G401 (cell line): ENCODE data around the gene TM4SF20. TPM values are rescaled to one million over a fixed set of nuclear protein-coding genes. Genes with fewer than 3 reads are reported as not detected.
"Not testable (repeated sequence)": the region's sequence is repeated elsewhere in the genome, so short reads cannot be mapped to it uniquely, and the experiment has no call there.

Experiments used
- DNase-seq: peaks from one replicate; pipeline ENCODE4 v3.0.0-alpha.2; 2015; ENCODE audit warnings: low spot score
- in situ Hi-C: cut with HindIII; loops from 2 replicates; pipeline ENCODE4 v1.10.0; 2016; ENCODE audit warnings: low sequenced_read_pairs, mixed read lengths
- total RNA-seq: library from RNA; depleted of rRNA; stranded (reverse); fragments of >200 nt; shearing (Covaris generic); gene quantifications from 2 replicates; pipeline ENCODE4 v1.2.3, GENCODE V29; 2014

Gene TM4SF20
- total RNA-seq, 1 experiment from 2014 or later, result not detected

GRCh38 chr2:227373389-227373788 is 5.7 kb downstream of the TM4SF20 start:
- in situ Hi-C loops, result no loop called here
- DNase-seq, result no peak

- no peak for DNase-seq
- in situ Hi-C loops, result no loop called here
These were observed 8.3 kb downstream of the TM4SF20 start for GRCh38 chr2:227370791-227371312.

GRCh38 chr2:227370092-227370491 is 9.0 kb downstream of the TM4SF20 start:
- in situ Hi-C loops, result no loop called here
- no peak for DNase-seq

- in situ Hi-C loops, result no loop called here
- no peak for DNase-seq
These were observed 10.5 kb downstream of the TM4SF20 start for GRCh38 chr2:227368574-227368973.

GRCh38 chr2:227367427-227367795 is 11.7 kb downstream of the TM4SF20 start:
- in situ Hi-C loops, result no loop called here
- DNase-seq, result no peak

GRCh38 chr2:227366769-227367426 is 12.2 kb downstream of the TM4SF20 start:
- in situ Hi-C loops, result no loop called here
- DNase-seq, result peak; percentile 11

- in situ Hi-C loops, result no loop called here
- no peak for DNase-seq
These were observed 13.3 kb downstream of the TM4SF20 start for GRCh38 chr2:227365833-227366232.

GRCh38 chr2:227364585-227365263 is 14.4 kb downstream of the TM4SF20 start:
- not testable (repeated sequence) for DNase-seq

GRCh38 chr2:227363756-227364155 is 15.3 kb downstream of the TM4SF20 start:
- DNase-seq, result no peak
- in situ Hi-C loops, result no loop called here

More at GRCh38 chr2:227364585-227365263, 14.4 kb downstream of the TM4SF20 start:
- in situ Hi-C loops, result not testable (repeated sequence)

GRCh38 chr2:227360351-227360750 is 18.8 kb downstream of the TM4SF20 start:
- DNase-seq, result no peak
- in situ Hi-C loops, result no loop called here

- no peak for DNase-seq
- in situ Hi-C loops, result no loop called here
These were observed 27.5 kb downstream of the TM4SF20 start for GRCh38 chr2:227351639-227352038.

GRCh38 chr2:227349989-227350612 is 29.0 kb downstream of the TM4SF20 start:
- DNase-seq, result no peak
- in situ Hi-C loops, result no loop called here

- no peak for DNase-seq
- in situ Hi-C loops, result no loop called here
These were observed 30.8 kb downstream of the TM4SF20 start for GRCh38 chr2:227348324-227348723.

GRCh38 chr2:227347117-227347516 is 32.0 kb downstream of the TM4SF20 start:
- DNase-seq, result peak; percentile 12
- in situ Hi-C loops, result no loop called here

GRCh38 chr2:227344231-227344630 is 34.9 kb downstream of the TM4SF20 start:
- DNase-seq, result no peak
- in situ Hi-C loops, result no loop called here

- in situ Hi-C loops, result no loop called here
- no peak for DNase-seq
These were observed 37.6 kb downstream of the TM4SF20 start for GRCh38 chr2:227341553-227341952.

GRCh38 chr2:227340106-227340505 is 39.0 kb downstream of the TM4SF20 start:
- in situ Hi-C loops, result no loop called here
- peak; percentile 73 for DNase-seq

GRCh38 chr2:227339098-227339599 is 40.0 kb downstream of the TM4SF20 start:
- DNase-seq, result no peak
- in situ Hi-C loops, result no loop called here

- DNase-seq, result no peak
- in situ Hi-C loops, result no loop called here
These were observed 41.7 kb downstream of the TM4SF20 start for GRCh38 chr2:227337442-227337841.

- DNase-seq, result no peak
- in situ Hi-C loops, result no loop called here
These were observed 43.4 kb downstream of the TM4SF20 start for GRCh38 chr2:227335713-227336112.
